ENCODE data around the gene RAB27A.

- TF ChIP-seq FOXK1 (CRISPR knock-in tag; IDR thresholded peaks at IDR 0.05; ENCODE audit: borderline replicate concordance) (no peak), NUFIP1 (IDR thresholded peaks at IDR 0.05; ENCODE audit: partially characterized antibody) (no peak), TAF1 (IDR thresholded peaks at IDR 0.05; ENCODE audit: control insufficient read depth, extremely low read depth, insufficient read depth, low read length, severe bottlenecking) (no peak), BACH1 (tag; IDR thresholded peaks at IDR 0.05) (no peak), TBL1XR1 (IDR thresholded peaks at IDR 0.05; ENCODE audit: low read length in 2 of 2) (no peak), ELF4 (CRISPR knock-in tag; IDR thresholded peaks at IDR 0.05) (no peak), HDAC1 (IDR thresholded peaks at IDR 0.05) (no peak), MYC (IDR thresholded peaks at IDR 0.05; ENCODE audit: low read depth, low read length) (no peak), MYC (CRISPR knock-in tag; IDR thresholded peaks at IDR 0.05; ENCODE audit: borderline replicate concordance, low read depth) (no peak), AFF1 (IDR thresholded peaks at IDR 0.05; ENCODE audit: low read depth in 1 of 2, partially characterized antibody in 2 of 2) (no peak), EP300 (IDR thresholded peaks at IDR 0.05; ENCODE audit: low read length) (no peak)
Measured at GRCh38 chr15:55194256-55194655, 95.4 kb downstream of the RAB27A start.
